ENCODE results near the gene SBSN.

The SBSN gene

GRCh38 chr19:35519291-35519690 lies 8.8 kb downstream of the SBSN start:
- in situ Hi-C loops (cut with HindIII; ENCODE audit: low sequenced_read_pairs), result no loop called here
- DNase-seq (ENCODE audit: low read depth), result no peak
- TF ChIP-seq CTCF (IDR thresholded peaks at IDR 0.05; ENCODE audit: low read depth, low read length, missing control alignments), result no peak
- H3K4me3 ChIP-seq (ENCODE audit: low read depth, low read length), result no peak overlapping the region

GRCh38 chr19:35518313-35518712 lies 9.8 kb downstream of the SBSN start:
- H3K4me3 ChIP-seq (ENCODE audit: low read depth, low read length), result no peak overlapping the region
- in situ Hi-C loops (cut with HindIII; ENCODE audit: low sequenced_read_pairs), result no loop called here
- no peak for TF ChIP-seq CTCF (IDR thresholded peaks at IDR 0.05; ENCODE audit: low read depth, low read length, missing control alignments)
- DNase-seq (ENCODE audit: low read depth), result peak; percentile 73

- TF ChIP-seq CTCF (IDR thresholded peaks at IDR 0.05; ENCODE audit: low read depth, low read length, missing control alignments), result no peak
- no peak overlapping the region for H3K4me3 ChIP-seq (ENCODE audit: low read depth, low read length)
- in situ Hi-C loops (cut with HindIII; ENCODE audit: low sequenced_read_pairs), result no loop called here
- no peak for DNase-seq (ENCODE audit: low read depth)
Measured at GRCh38 chr19:35517342-35517741, 10.8 kb downstream of the SBSN start.

- H3K4me3 ChIP-seq (ENCODE audit: low read depth, low read length), result no peak overlapping the region
- in situ Hi-C loops (cut with HindIII; ENCODE audit: low sequenced_read_pairs), result no loop called here
- TF ChIP-seq CTCF (IDR thresholded peaks at IDR 0.05; ENCODE audit: low read depth, low read length, missing control alignments), result no peak
- no peak for DNase-seq (ENCODE audit: low read depth)
Measured at GRCh38 chr19:35516310-35516709, 11.8 kb downstream of the SBSN start.

- in situ Hi-C loops (cut with HindIII; ENCODE audit: low sequenced_read_pairs), result no loop called here
- TF ChIP-seq CTCF (IDR thresholded peaks at IDR 0.05; ENCODE audit: low read depth, low read length, missing control alignments), result no peak
- no peak for DNase-seq (ENCODE audit: low read depth)
- no peak overlapping the region for H3K4me3 ChIP-seq (ENCODE audit: low read depth, low read length)
Measured at GRCh38 chr19:35514282-35514809, 13.8 kb downstream of the SBSN start.

GRCh38 chr19:35513628-35514281 lies 14.4 kb downstream of the SBSN start, which contains the start of gene DMKN:
Gene DMKN, minus strand, starts transcription at chr19:35513649. Its CDS starts 174 bp downstream, at chr19:35513475.
- in situ Hi-C loops (cut with HindIII; ENCODE audit: low sequenced_read_pairs), result no loop called here
- no peak within 1 kb of the TSS for H3K4me3 ChIP-seq (ENCODE audit: low read depth, low read length)
- no peak for DNase-seq (ENCODE audit: low read depth)
- no peak for TF ChIP-seq CTCF (IDR thresholded peaks at IDR 0.05; ENCODE audit: low read depth, low read length, missing control alignments)
